Measurements from ENCODE around the gene GNA14.

Gene GNA14

DNA sequence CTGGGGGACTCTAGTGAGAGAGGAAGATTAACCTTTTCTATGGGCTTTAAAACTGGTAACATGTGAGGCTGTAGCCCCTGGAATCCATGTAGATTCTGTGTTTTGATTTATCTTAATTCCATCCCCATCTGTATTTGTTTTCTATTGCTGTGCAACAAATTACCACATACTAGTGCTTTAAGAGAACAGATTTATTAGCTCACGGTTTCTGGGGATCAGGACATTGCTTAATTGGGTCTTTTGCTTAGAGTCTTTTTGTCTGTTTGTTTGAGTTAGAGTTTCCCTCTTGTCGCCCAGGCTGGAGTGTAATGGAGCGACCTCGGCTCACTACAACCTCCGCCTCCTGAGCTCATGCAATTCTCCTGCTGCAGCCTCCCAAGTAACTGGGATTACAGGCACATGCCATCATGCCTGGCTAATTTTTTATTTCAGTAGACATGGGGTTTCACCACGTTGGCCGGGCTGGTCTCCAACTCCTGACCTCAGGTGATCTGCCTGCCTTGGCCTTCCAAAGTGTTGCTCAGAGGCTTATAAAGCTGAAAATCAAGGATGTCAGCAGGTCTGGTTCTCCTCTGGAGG is 29.9 kb upstream of the GNA14 start:
- ChIA-PET CTCF (interaction anchor here (0.7 kb wide), 1 partner anchor 11 kb away, joined by 3 read pairs; no protein-coding TSS in a partner anchor), POLR2A (no interaction called here)
- no peak for DNase-seq (ENCODE audit: extremely low spot score)
- TF ChIP-seq CTCF (IDR thresholded peaks at IDR 0.05; ENCODE audit: control extremely low read depth, extremely low read depth, low read depth, missing control alignments): no peak

DNA sequence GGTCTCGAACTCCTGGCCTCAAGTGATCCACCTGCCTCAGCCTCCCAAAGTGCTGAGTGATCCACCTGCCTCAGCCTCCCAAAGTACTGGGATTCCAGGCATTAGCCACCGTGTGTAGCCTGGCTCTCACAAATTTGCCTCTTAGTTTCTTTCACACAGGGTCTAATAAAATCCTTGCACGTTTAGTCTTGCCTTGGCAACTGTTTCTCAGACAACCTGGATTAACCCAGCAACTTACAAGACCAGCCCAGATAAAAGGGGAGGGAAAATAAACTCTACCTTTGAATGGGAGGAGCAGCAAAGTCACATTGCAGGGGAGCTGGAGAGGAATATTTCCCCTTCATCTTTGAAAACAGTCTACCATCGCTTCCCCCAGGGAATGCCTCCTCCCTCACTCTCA is 29.3 kb upstream of the GNA14 start:
- POLR2A ChIA-PET: no interaction called here
- CTCF ChIA-PET: interaction anchor here (0.7 kb wide), 1 partner anchor 11 kb away, joined by 3 read pairs; no protein-coding TSS in a partner anchor
- DNase-seq (ENCODE audit: extremely low spot score): no peak
- no peak for TF ChIP-seq CTCF (IDR thresholded peaks at IDR 0.05; ENCODE audit: control extremely low read depth, extremely low read depth, low read depth, missing control alignments)

DNA sequence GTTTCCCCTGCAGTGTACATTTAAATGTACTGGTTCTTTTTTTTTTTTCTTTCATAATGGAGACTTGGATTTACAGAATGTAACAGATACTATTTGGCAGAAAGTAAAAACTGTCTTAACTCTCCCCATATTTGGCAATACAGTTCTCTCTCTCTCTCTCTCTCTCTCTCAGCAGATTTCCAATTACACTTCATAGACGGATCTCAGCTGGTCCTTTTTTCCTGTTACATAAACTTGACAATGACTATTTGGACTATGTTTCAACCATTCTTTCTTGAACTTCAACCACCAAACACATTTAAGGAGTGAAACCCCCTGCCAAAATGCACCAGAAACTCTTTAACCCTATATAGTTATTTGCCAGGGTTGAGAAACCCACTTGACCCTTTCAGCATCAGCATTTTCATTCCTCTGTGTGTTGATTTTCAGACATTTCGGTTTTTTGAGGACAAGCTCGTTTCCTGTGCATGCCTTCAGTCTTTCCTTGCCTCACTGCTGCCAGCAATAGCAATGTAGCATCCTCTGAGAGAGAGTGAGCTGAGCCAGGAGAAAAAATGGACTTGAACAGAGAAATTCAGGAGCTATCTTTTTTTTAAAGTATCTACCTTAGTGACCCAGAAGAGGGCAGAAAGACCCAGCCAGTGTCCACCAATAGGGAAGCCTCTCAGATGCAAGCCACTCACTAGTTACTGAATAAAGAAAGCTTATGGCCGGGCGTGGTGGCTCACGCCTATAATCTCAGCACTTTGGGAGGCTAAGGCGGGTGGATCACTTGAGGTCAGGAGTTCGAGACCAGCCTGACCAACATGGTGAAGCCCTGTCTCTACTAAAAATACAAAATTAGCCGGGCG is 26.0 kb upstream of the GNA14 start:
- TF ChIP-seq CTCF (IDR thresholded peaks at IDR 0.05; ENCODE audit: control extremely low read depth, extremely low read depth, low read depth, missing control alignments): no peak
- DNase-seq (ENCODE audit: extremely low spot score): no peak
- POLR2A ChIA-PET: no interaction called here
- CTCF ChIA-PET: interaction anchor here (1.0 kb wide), 1 partner anchor 361 kb away, joined by 3 read pairs; no protein-coding TSS in a partner anchor

DNA sequence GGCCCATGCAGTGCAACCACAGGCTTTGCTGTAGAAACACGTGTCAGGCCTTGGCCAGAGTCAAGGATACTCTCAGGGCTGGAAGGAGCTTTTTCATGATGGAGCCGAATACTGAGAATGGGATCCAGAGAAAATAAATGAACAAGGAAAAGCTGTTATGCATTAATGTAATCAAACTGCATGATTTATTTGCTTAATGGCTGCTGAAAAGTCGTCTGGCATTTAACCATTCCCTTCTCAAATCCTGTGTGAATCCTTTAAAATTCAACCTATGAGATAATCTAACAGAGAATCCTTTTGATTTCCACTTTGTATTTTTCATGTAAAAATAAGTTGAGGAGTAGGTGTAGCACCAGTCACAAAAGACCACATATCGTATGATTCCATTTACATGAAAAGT is 24.1 kb upstream of the GNA14 start:
- no peak for TF ChIP-seq CTCF (IDR thresholded peaks at IDR 0.05; ENCODE audit: control extremely low read depth, extremely low read depth, low read depth, missing control alignments)
- ChIA-PET POLR2A (no interaction called here), CTCF (interaction anchor here (1.3 kb wide), 1 partner anchor 36 kb away, joined by 3 read pairs; no protein-coding TSS in a partner anchor)

DNA sequence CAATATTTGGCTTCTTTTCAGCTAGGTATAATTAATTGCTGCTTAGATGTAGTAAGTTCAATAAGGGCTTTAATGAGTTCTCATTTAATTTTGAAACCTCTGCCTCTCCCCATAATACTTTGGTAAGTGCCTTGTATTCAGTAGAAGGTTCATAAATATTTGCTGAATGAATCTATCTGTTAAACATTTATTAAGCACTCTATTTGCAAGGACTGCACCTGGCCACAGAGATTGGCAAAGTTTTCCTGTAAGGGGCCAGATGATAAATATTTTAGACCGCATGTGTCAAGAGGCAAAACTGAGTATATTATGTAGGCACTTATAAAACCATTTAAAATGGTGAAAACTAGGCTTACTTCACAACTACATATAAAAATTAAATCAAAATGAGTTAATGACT is 19.0 kb upstream of the GNA14 start:
- CTCF ChIA-PET: no interaction called here
- no peak for DNase-seq (ENCODE audit: extremely low spot score)

More for the DNA sequence above, 24.1 kb upstream of the GNA14 start:
- DNase-seq (ENCODE audit: extremely low spot score): no peak

DNA sequence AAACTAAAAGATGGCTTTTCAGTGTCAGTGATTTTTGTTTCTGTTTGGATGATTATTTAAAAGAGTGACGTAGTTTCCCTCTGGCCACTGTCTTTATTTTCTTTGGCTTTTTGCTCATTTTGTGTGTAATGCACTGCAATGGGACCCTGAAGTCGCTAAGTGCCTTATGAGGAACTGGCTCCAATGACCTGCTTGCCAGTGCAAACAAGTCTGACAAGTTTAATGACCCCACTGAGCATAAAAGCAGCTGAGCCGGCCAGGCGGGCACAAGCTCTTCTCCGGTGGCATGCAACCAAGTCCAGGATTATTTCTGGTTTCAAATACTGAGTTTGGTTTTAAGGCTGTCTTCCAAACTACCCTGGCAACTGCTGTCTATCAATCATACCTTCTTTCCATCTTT is 15.6 kb upstream of the GNA14 start:
- no peak for TF ChIP-seq CTCF (IDR thresholded peaks at IDR 0.05; ENCODE audit: control extremely low read depth, extremely low read depth, low read depth, missing control alignments)
- DNase-seq (ENCODE audit: extremely low spot score): no peak
- POLR2A ChIA-PET: no interaction called here
- CTCF ChIA-PET: no interaction called here

More for the DNA sequence above, 19.0 kb upstream of the GNA14 start:
- TF ChIP-seq CTCF (IDR thresholded peaks at IDR 0.05; ENCODE audit: control extremely low read depth, extremely low read depth, low read depth, missing control alignments): no peak
- POLR2A ChIA-PET: no interaction called here

Data from GM10248 (cell line).